WERI-Rb-1 (cell line): ENCODE results near the gene ARHGAP10.

Source experiments
- DNase-seq: peaks from one replicate; pipeline ENCODE4 v3.0.0-alpha.2; 2020
- H3K27ac ChIP-seq: fragments of 250-450 bp; sonication (Bioruptor Pico); 2 replicates; pipeline ENCODE4 v1.5.1; 2020; ENCODE audit warnings: mild to moderate bottlenecking, moderate library complexity
- H3K27me3 ChIP-seq: fragments of 250-450 bp; sonication (Bioruptor Pico); 2 replicates; pipeline ENCODE4 v1.5.1; 2021; ENCODE audit warnings: mild to moderate bottlenecking, low read depth, moderate library complexity; ENCODE audit not compliant: insufficient read depth, severe bottlenecking
- H3K36me3 ChIP-seq: fragments of 250-450 bp; sonication (Bioruptor Pico); 2 replicates; pipeline ENCODE4 v1.5.1; 2020; ENCODE audit warnings: mild to moderate bottlenecking, moderate library complexity
- H3K4me3 ChIP-seq: 2 replicates; pipeline ENCODE4 v1.5.1; 2011; ENCODE audit warnings: low read depth, mild to moderate bottlenecking, control low read depth, low read length
- H3K9me3 ChIP-seq: fragments of 250-450 bp; sonication (Bioruptor Pico); 2 replicates; pipeline ENCODE4 v1.5.1; 2021; ENCODE audit warnings: mild to moderate bottlenecking, moderate library complexity; ENCODE audit not compliant: severe bottlenecking
- TF ChIP-seq, protein P1 (sequence below): IDR thresholded peaks from 2 replicates; pipeline ENCODE4 v1.5.1; 2011; ENCODE audit warnings: low read depth, mild to moderate bottlenecking, control low read depth, inconsistent platforms, low read length

The ARHGAP10 gene

GRCh38 chr4:147689067-147689466 is 42.8 kb upstream of the ARHGAP10 start:
- no peak overlapping the region for H3K27ac ChIP-seq
- TF ChIP-seq, protein P1, sequence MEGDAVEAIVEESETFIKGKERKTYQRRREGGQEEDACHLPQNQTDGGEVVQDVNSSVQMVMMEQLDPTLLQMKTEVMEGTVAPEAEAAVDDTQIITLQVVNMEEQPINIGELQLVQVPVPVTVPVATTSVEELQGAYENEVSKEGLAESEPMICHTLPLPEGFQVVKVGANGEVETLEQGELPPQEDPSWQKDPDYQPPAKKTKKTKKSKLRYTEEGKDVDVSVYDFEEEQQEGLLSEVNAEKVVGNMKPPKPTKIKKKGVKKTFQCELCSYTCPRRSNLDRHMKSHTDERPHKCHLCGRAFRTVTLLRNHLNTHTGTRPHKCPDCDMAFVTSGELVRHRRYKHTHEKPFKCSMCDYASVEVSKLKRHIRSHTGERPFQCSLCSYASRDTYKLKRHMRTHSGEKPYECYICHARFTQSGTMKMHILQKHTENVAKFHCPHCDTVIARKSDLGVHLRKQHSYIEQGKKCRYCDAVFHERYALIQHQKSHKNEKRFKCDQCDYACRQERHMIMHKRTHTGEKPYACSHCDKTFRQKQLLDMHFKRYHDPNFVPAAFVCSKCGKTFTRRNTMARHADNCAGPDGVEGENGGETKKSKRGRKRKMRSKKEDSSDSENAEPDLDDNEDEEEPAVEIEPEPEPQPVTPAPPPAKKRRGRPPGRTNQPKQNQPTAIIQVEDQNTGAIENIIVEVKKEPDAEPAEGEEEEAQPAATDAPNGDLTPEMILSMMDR, result no peak
- no peak for DNase-seq

DNA sequence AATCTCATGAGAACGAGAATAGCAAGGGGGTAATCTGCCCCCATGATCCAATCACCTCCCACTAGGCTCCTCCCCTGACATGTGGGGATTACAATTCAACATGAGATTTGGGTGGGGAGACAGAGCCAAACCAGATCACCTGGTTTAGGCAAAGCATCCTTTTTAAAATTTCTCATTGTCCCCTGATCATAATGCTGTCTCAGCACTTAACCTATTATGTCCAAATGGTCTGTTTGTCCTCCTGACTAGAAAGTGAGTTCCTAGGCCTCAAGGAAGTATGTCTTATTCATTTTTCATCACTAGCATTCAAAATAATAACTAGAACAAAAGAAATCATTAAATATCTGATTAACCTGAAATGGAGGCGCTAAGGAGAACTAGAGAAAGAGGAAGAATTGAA is 40.1 kb upstream of the ARHGAP10 start:
- Histone ChIP-seq H3K27me3 (no peaks in the 10 kb centered on the region), H3K36me3 (no peaks in the 10 kb centered on the region), H3K27ac (no peak overlapping the region), H3K9me3 (peaks cover 3% of the 10 kb centered on the region), H3K4me3 (no peak overlapping the region)
- TF ChIP-seq, protein P1, result no peak
- no peak for DNase-seq

More at GRCh38 chr4:147689067-147689466, 42.8 kb upstream of the ARHGAP10 start:
- H3K27me3 ChIP-seq, result no peaks in the 10 kb centered on the region
- H3K36me3 ChIP-seq, result no peaks in the 10 kb centered on the region
- peaks cover 3% of the 10 kb centered on the region for H3K9me3 ChIP-seq
- H3K4me3 ChIP-seq, result no peak overlapping the region

GRCh38 chr4:147693218-147693617 is 38.7 kb upstream of the ARHGAP10 start:
- Histone ChIP-seq H3K9me3 (no peaks in the 10 kb centered on the region), H3K27ac (no peak overlapping the region), H3K27me3 (no peaks in the 10 kb centered on the region), H3K4me3 (no peak overlapping the region), H3K36me3 (no peaks in the 10 kb centered on the region)
- TF ChIP-seq, protein P1, result no peak
- no peak for DNase-seq

GRCh38 chr4:147696866-147697265 is 35.0 kb upstream of the ARHGAP10 start:
- DNase-seq, result no peak
- Histone ChIP-seq H3K27me3 (no peaks in the 10 kb centered on the region), H3K36me3 (no peaks in the 10 kb centered on the region), H3K4me3 (no peak overlapping the region), H3K27ac (no peak overlapping the region), H3K9me3 (peaks cover 5% of the 10 kb centered on the region)
- TF ChIP-seq, protein P1, result no peak

DNA sequence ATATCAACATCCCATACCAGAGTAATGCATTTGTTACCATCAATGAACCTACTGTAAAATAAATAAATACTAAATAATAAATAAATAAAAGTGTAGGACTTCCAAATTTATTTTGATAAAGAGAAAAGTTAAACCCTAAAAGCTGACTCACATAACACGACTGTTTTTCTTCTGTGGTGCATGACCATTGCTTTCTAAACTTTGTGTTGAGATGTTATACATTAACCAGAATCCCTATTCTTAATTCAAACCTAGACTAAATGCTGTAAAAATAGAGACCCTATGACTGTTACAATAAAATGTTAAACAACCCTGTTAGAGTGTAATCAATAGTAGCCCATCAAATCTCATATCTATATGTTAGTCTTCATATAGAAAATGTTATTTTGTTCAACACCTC is 27.0 kb upstream of the ARHGAP10 start:
- no peak overlapping the region for H3K4me3 ChIP-seq
- TF ChIP-seq, protein P1, result no peak
- no peak for DNase-seq

More for the DNA sequence above, 27.0 kb upstream of the ARHGAP10 start:
- Histone ChIP-seq H3K36me3 (no peaks in the 10 kb centered on the region), H3K9me3 (peaks cover 5% of the 10 kb centered on the region), H3K27ac (no peak overlapping the region), H3K27me3 (no peaks in the 10 kb centered on the region)
